Spleen (tissue), 7 donors: ENCODE data around the gene ETFBKMT.

Source experiments
- CTCF ChIP-seq, 11 experiments: fragments of 200-600 bp in 7 of 11; fragments of 450-650 bp in 4 of 11; sonication (generic) in 4 of 11; IDR thresholded peaks in 8 of 11; conservative IDR thresholded peaks in 3 of 11; 1 replicate in 7 of 11; 2 replicates in 4 of 11; pipeline versions ENCODE4 v1.4.0 to v1.8.0; 2016 to 2021; ENCODE audit warnings: antibody characterized with exemption in 11 of 11, inconsistent platforms in 4 of 11, mild to moderate bottlenecking in 1 of 11
- POLR2A ChIP-seq, 3 donors: fragments of 450-650 bp; IDR thresholded peaks; one replicate each; pipeline ENCODE4 v1.5.1; 2017; ENCODE audit warnings: antibody characterized with exemption in 3 of 3, mild to moderate bottlenecking in 1 of 3
- POLR2AphosphoS5 ChIP-seq, 3 donors: sonication (generic); formaldehyde crosslinking; IDR thresholded peaks; one replicate each; pipeline ENCODE4 v1.5.1; 2017; ENCODE audit warnings: antibody characterized with exemption in 3 of 3
- donor health status: DM: no; HTN: no; CAD: no; lungs with moderate emphysema.
- donor health status: DM: no; HTN: no; CAD: no.
- donor health status: DM: no; HTN: no; CAD: no.

- TF ChIP-seq POLR2AphosphoS5 (IDR thresholded peaks at IDR 0.05) (no peak), POLR2A (IDR thresholded peaks at IDR 0.05) (no peak), CTCF (IDR thresholded peaks at IDR 0.05 in 8 of 11, conservative IDR thresholded peaks at IDR 0.05 in 3 of 11) (no peak)
These were observed 12.4 kb upstream of the ETFBKMT start for GRCh38 chr12:31647086-31647491.
